ENCODE data around the gene CEP128.

GRCh38 chr14:80951491-80951890, 10.0 kb upstream of the CEP128 start:
- no peak for TF ChIP-seq L3MBTL2 (conservative IDR thresholded peaks at IDR 0.05)
- no peak for TF ChIP-seq FOXK2 (IDR thresholded peaks at IDR 0.05)
- TF ChIP-seq CTBP1 (IDR thresholded peaks at IDR 0.05; ENCODE audit: borderline replicate concordance) = no peak

All from HEK293T (cell line).